ENCODE results near the gene PPP1CB.

- no peak for TF ChIP-seq CTCF (IDR thresholded peaks at IDR 0.05)
- no peak for TF ChIP-seq SIN3A (IDR thresholded peaks at IDR 0.05; ENCODE audit: borderline replicate concordance, insufficient read depth, low read depth, low read length)
These were observed 66.4 kb downstream of the PPP1CB start for GRCh38 chr2:28818053-28818452.
